ENCODE data around the gene GLTP. TPM values are rescaled to one million over a fixed set of nuclear protein-coding genes. Genes with fewer than 3 reads are reported as not detected.

The GLTP gene
- total RNA-seq, 4 donors from 2014 or later, result 22.2 to 35.9 (median 32.6) TPM

DNA sequence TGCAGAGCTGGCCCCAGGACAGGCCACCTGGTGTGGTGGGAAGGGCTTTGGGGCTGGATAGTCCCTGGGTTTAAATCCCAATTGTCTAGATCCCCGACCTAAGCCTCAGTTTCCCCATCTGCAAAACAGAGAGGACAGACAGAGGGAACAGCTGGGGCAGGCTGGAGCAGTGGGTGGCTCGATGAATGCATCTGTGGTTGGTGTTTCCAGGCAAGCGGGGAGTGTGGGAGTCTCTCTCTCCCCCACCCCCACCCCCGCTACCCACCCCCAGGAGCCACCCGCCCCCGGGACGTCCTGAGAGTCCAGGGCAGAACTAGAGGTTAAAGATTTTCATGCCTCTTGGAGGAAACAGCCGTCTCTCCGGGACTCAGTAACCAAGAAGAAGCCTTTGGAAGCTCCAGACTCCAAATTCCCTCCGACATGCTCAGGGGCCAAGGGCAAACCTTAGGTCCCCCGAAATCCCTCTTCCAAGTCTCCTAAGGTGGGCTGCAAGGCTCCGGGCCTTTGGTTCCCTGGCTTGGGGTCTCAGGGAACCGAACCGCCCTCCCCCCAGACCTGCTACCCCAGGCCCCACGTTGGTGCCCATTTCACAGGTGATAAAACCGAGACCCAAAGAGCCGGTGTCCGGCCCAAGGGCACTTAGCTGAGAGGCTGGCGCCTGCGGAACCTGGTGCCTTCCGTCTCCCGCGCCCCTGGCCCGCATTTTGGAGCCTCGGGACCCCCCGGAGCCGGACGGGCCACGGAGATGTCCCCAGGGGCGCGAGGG is 47.6 kb downstream of the GLTP start:
- TF ChIP-seq, protein P1, sequence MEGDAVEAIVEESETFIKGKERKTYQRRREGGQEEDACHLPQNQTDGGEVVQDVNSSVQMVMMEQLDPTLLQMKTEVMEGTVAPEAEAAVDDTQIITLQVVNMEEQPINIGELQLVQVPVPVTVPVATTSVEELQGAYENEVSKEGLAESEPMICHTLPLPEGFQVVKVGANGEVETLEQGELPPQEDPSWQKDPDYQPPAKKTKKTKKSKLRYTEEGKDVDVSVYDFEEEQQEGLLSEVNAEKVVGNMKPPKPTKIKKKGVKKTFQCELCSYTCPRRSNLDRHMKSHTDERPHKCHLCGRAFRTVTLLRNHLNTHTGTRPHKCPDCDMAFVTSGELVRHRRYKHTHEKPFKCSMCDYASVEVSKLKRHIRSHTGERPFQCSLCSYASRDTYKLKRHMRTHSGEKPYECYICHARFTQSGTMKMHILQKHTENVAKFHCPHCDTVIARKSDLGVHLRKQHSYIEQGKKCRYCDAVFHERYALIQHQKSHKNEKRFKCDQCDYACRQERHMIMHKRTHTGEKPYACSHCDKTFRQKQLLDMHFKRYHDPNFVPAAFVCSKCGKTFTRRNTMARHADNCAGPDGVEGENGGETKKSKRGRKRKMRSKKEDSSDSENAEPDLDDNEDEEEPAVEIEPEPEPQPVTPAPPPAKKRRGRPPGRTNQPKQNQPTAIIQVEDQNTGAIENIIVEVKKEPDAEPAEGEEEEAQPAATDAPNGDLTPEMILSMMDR (IDR thresholded peaks at IDR 0.05; ENCODE audit: low read depth), result no peak

DNA sequence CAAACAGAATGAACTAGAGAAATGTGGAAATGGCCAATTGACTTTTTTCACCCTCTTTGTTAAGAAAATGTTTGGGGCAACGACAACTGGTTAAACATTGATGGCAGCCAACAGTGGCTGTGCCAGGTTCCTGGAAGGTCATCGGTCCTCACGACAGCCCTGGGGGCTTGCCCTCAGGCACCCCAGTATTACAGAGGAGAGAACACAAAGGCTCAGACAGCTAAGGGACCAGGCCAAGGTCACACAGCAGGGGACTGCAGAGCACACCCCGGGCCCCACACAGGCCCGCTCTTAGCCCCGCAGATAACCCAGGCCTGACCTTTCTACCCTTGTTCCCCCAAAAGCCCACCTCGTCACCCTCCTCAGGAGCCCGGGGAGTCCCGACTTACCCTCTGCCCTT is 48.4 kb downstream of the GLTP start:
- TF ChIP-seq, protein P1 (IDR thresholded peaks at IDR 0.05; ENCODE audit: low read depth), result no peak

DNA sequence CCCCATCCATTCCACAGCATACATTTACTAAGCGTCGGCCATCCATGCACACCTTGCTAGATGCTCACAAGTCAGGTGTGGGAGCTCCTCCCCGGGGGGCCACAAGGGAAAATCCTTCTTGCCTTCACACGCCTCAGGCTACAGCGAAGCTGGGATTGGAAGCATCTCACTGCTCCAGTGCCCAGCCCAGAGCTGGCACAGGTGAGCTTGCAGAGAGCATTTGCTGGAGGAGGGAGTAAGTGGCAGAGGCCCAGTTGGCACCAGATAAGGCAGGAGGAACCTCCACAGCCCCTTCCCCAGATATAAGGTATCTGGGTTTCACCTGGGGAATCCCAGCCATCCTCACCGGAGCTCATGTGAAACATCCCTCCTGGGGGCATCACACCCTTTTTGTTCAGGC is 49.0 kb downstream of the GLTP start:
- TF ChIP-seq, protein P1 (IDR thresholded peaks at IDR 0.05; ENCODE audit: low read depth), result no peak

DNA sequence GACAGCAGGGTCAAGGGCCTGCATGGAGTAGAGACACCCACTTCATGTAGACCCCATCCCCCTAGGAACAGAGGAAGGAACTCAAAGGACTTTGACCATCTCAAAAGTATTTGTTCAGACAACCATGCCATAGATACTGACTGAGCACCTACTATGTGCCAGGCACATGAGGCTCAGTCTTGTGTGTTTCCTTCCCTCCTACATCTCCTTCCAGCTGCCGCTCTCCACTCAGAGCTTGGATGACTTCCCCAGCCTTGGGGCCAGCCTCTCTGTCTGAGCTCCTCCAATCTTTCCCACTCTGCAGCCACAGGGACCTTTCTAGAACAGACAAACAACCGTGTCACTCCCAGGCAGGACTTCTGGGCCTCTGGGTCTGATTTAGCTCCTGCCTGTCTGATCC is 49.6 kb downstream of the GLTP start:
- TF ChIP-seq, protein P1 (IDR thresholded peaks at IDR 0.05; ENCODE audit: low read depth), result no peak

DNA sequence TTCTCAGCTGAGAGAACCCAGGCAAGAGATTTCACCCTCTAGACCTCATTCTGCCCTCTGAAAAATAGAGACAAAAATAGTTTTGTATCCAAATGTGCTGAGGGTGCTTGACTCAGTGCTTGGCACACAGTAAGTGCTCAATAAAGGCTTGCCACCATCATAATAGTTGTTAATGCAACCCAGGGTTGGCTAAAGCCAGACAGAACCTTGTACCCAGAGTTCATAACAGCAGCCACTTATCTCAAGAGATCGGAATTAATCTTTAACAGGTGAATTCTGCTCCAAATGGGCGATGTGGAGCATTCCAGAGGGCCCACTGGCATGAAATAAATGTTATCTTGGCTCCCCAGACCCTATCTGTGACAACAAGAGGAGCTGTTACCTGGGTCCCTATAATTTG is 50.1 kb downstream of the GLTP start:
- TF ChIP-seq, protein P1 (IDR thresholded peaks at IDR 0.05; ENCODE audit: low read depth), result no peak

DNA sequence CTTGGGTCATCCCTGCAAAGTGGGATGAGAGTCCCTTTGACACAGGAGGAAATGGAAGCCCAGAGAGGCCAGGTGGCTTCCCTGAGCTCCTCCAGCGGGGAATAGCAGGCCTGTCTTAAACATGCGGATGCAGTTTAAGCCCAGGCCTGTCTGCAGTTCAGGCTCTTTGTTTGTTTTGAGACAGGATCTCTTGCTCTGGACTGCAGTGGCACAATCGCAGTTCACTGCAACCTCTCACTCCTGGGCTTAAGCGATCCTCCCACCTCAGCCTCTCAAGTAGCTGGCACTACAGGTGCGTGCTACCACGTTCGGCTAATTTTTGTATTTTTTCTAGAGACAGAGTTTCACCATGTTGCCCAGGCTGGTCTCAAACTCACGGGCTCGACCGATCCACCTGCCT is 50.7 kb downstream of the GLTP start:
- TF ChIP-seq, protein P1 (IDR thresholded peaks at IDR 0.05; ENCODE audit: low read depth), result no peak

DNA sequence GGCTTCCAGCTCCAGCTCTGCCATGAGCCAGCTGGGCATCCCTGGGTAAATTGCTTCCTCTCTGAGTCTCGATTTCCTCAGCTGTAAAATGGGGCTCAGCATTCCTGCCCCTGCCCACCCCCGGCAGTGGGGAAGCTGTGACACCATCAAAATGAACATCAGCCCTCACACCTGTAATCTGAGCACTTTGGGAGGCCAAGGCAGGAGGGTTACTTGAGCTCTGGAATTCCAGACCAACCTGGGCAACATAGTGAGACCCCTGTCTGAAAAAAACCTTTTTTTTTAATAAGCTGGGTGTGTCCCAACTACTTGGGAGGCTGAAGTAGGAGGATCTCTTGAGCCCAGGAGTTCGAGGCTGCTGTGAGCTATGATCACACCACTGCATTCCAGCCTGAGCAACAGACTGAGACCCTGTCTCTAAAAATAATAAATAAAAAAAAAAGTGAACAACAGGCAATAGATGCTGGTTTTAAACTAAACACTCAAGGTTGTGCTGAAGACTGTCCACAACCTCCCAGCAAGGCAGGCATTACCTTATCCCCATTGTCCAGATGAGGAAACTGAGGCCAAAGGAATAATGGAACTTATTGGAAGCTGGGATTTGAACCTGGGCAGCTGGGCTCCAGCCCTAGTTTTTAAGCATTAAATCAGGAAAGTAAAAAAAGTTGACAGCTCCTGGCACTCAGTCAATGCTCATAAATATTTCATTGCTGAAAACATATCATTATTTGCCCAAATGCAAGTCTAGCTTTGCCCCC is 51.4 kb downstream of the GLTP start:
- TF ChIP-seq, protein P1 (IDR thresholded peaks at IDR 0.05; ENCODE audit: low read depth), result no peak

Measured in subcutaneous adipose tissue (tissue), 4 donors.